ENCODE measurements around the gene IPPK.

DNA sequence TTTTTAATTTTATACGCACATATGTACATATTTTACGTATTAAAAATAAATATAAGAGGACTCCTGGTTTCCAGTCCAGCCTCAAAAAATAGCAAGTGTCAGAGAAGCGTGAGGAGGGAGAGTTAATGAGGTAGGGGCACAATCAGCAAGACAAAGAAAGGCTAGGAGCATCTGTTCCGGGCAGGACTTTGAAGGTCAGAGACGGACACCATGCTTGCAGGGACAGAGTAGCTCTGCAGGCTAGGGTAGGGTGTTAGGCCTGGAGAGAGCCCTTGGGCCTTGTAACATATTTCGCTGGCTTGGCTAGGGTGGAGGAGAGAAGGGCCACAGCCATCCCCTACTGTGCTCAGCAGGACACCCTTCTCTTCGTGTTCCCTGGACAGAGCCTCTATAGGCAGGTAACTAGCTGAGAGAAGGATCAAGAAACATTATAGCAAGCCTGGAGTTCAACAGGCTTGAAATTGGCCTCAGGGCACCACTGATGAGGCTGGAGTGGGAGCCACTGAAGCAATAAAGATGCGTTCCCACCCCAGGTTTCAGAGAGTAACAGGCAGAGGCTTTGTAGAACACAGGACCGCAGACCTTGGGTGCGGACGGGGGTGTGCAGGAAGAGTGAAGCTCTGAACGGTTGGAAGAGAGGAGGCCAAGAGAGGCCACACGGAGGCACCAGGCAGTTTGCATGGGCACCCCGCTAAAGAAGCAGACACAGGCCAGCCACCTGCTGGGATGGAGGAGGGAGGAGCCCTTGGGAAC, 9.7 kb upstream of the IPPK start:
- TF ChIP-seq, protein P1, sequence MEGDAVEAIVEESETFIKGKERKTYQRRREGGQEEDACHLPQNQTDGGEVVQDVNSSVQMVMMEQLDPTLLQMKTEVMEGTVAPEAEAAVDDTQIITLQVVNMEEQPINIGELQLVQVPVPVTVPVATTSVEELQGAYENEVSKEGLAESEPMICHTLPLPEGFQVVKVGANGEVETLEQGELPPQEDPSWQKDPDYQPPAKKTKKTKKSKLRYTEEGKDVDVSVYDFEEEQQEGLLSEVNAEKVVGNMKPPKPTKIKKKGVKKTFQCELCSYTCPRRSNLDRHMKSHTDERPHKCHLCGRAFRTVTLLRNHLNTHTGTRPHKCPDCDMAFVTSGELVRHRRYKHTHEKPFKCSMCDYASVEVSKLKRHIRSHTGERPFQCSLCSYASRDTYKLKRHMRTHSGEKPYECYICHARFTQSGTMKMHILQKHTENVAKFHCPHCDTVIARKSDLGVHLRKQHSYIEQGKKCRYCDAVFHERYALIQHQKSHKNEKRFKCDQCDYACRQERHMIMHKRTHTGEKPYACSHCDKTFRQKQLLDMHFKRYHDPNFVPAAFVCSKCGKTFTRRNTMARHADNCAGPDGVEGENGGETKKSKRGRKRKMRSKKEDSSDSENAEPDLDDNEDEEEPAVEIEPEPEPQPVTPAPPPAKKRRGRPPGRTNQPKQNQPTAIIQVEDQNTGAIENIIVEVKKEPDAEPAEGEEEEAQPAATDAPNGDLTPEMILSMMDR (IDR thresholded peaks at IDR 0.05) = no peak
- no peak for TF ChIP-seq POLR2A (IDR thresholded peaks at IDR 0.05)
- no peak for TF ChIP-seq EP300 (IDR thresholded peaks at IDR 0.05)

All from tibial nerve (tissue), 4 donors.